Mesenchymal stem cell (in vitro differentiated cells and primary cell): Measurements from ENCODE around the gene SERINC5.

Experiments
- DNase-seq: peaks from one replicate; pipeline ENCODE4 v3.0.0-alpha.2; 2013
- H2AFZ ChIP-seq: one replicate; pipeline ENCODE4 v1.6.1; 2013; ENCODE audit warnings: low read depth, mild to moderate bottlenecking, control low read depth, inconsistent platforms, low read length, moderate library complexity
- H2AK5ac ChIP-seq: 2 replicates; pipeline ENCODE4 v1.6.1; 2013; ENCODE audit warnings: low read length, moderate library complexity, mild to moderate bottlenecking, inconsistent platforms; ENCODE audit not compliant: severe bottlenecking
- H2BK120ac ChIP-seq: one replicate; pipeline ENCODE4 v1.6.1; 2013; ENCODE audit warnings: low read depth, mild to moderate bottlenecking, inconsistent platforms, low read length, moderate library complexity
- H2BK12ac ChIP-seq, 2 experiments: one replicate each; pipeline ENCODE4 v1.6.1; 2013; ENCODE audit warnings: inconsistent platforms in 2 of 2, low read length in 2 of 2, mild to moderate bottlenecking in 2 of 2, moderate library complexity in 2 of 2, control low read depth in 1 of 2
- H2BK15ac ChIP-seq: one replicate; pipeline ENCODE4 v1.6.1; 2013; ENCODE audit warnings: mild to moderate bottlenecking, low read depth, inconsistent platforms; ENCODE audit not compliant: poor library complexity, severe bottlenecking
- H2BK5ac ChIP-seq: 2 replicates; pipeline ENCODE4 v1.6.1; 2013; ENCODE audit warnings: low read depth, mild to moderate bottlenecking, low read length, control low read depth, inconsistent platforms; ENCODE audit not compliant: poor library complexity, severe bottlenecking
- H3K14ac ChIP-seq, 2 experiments: one replicate each; pipeline ENCODE4 v1.6.1; 2013; ENCODE audit warnings: inconsistent platforms in 2 of 2, low read length in 2 of 2, control low read depth in 1 of 2, mild to moderate bottlenecking in 1 of 2, moderate library complexity in 1 of 2
- H3K18ac ChIP-seq, 2 experiments: one replicate each; pipeline ENCODE4 v1.6.1; 2013; ENCODE audit warnings: inconsistent platforms in 2 of 2, low read length in 2 of 2, control low read depth in 1 of 2, low read depth in 1 of 2, mild to moderate bottlenecking in 1 of 2
- H3K23ac ChIP-seq, 2 experiments: one replicate each; pipeline ENCODE4 v1.6.1; 2013; ENCODE audit warnings: inconsistent platforms in 2 of 2, low read length in 2 of 2, mild to moderate bottlenecking in 2 of 2, moderate library complexity in 2 of 2, control low read depth in 1 of 2
- H3K27ac ChIP-seq: 2 replicates; pipeline ENCODE4 v1.5.1; 2013; ENCODE audit warnings: mild to moderate bottlenecking, moderate library complexity, low read length, control low read depth, inconsistent platforms; ENCODE audit not compliant: poor library complexity, severe bottlenecking
- H3K27me3 ChIP-seq, 2 experiments: 2 replicates each; pipeline versions ENCODE4 v1.6.1 to v1.7.0; 2013; ENCODE audit warnings: low read length in 2 of 2, mild to moderate bottlenecking in 2 of 2, moderate library complexity in 2 of 2, control low read depth in 1 of 2, inconsistent platforms in 1 of 2; ENCODE audit not compliant: control insufficient read depth in 1 of 2, insufficient read depth in 1 of 2
- H3K36me3 ChIP-seq, 2 experiments: 2 replicates each; pipeline versions ENCODE4 v1.6.1 to v1.7.0; 2013; ENCODE audit warnings: low read length in 2 of 2, control low read depth in 1 of 2, inconsistent platforms in 1 of 2, low read depth in 1 of 2, mild to moderate bottlenecking in 1 of 2; ENCODE audit not compliant: insufficient read depth in 2 of 2, control insufficient read depth in 1 of 2
- H3K4ac ChIP-seq, 2 experiments: one replicate each; pipeline ENCODE4 v1.6.1; 2013; ENCODE audit warnings: inconsistent platforms in 2 of 2, low read length in 2 of 2, mild to moderate bottlenecking in 2 of 2, moderate library complexity in 2 of 2, control low read depth in 1 of 2, low read depth in 1 of 2
- H3K4me1 ChIP-seq: 2 replicates; pipeline ENCODE4 v1.6.1; 2013; ENCODE audit warnings: low read depth, low read length, control low read depth; ENCODE audit not compliant: control insufficient read depth, insufficient read depth
- H3K4me2 ChIP-seq: 2 replicates; pipeline ENCODE4 v1.6.1; 2013; ENCODE audit warnings: low read length, mild to moderate bottlenecking, inconsistent platforms; ENCODE audit not compliant: poor library complexity, severe bottlenecking
- H3K4me3 ChIP-seq, 2 experiments: 2 replicates each; pipeline versions ENCODE4 v1.5.1 to v1.7.0; 2013; ENCODE audit warnings: low read length in 2 of 2, mild to moderate bottlenecking in 2 of 2, control low read depth in 1 of 2, low read depth in 1 of 2; ENCODE audit not compliant: insufficient read depth in 1 of 2
- H3K79me1 ChIP-seq: replicated peaks from 2 replicates; pipeline ENCODE4 v1.6.1; 2013; ENCODE audit warnings: mild to moderate bottlenecking, control low read depth, low read length, inconsistent platforms; ENCODE audit not compliant: poor library complexity, severe bottlenecking
- H3K9ac ChIP-seq: 2 replicates; pipeline ENCODE4 v1.7.0; 2013; ENCODE audit warnings: mild to moderate bottlenecking, low read length, moderate library complexity
- H3K9me3 ChIP-seq: 2 replicates; pipeline ENCODE4 v1.7.0; 2013; ENCODE audit warnings: mild to moderate bottlenecking, low read length; ENCODE audit not compliant: control insufficient read depth
- H4K8ac ChIP-seq: one replicate; pipeline ENCODE4 v1.6.1; 2013; ENCODE audit warnings: inconsistent platforms, mild to moderate bottlenecking, low read length, moderate library complexity
- H4K91ac ChIP-seq: one replicate; pipeline ENCODE4 v1.6.1; 2013; ENCODE audit warnings: mild to moderate bottlenecking, low read length, inconsistent platforms
- WGBS: methylation state at CpG from one replicate; pipeline ENCODE4 v1.1.7; 2013; ENCODE audit warnings: mixed read lengths; 5-methylcytosine and 5-hydroxymethylcytosine counted together

SERINC5 gene

DNA sequence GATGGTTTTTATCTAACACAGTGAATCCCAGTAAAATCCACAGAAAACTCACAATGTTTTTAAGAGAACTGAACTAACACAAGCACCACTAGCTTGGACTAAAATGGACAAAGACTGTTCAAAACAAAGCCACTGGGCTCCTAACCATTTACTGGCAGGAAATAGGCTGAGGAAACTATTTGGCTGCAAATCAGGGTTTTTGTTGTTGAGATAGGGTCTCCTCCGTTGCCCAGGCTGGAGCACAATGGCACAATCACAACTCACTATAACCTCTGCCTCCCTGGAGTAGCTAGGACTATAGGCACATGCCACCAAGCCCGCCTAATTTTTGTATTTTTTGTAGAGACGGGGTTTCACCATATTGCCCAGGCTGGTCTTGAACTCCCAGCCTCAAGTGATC is 121.0 kb downstream of the SERINC5 start:
- Histone ChIP-seq H2BK15ac (no peak overlapping the region), H3K4me1 (peaks cover 2% of the 10 kb centered on the region), H3K9me3 (no peaks in the 10 kb centered on the region), H2AK5ac (no peak overlapping the region), H2BK120ac (no peak overlapping the region), H2BK5ac (no peak overlapping the region), H3K27me3 (no peaks in the 10 kb centered on the region), H3K23ac (no peak overlapping the region), H3K36me3 (no peaks in the 10 kb centered on the region), H2BK12ac (no peak overlapping the region), H3K4me3 (no peak overlapping the region), H3K79me1 (no peaks in the 10 kb centered on the region), H3K27ac (no peak overlapping the region), H4K8ac (no peak overlapping the region), H4K91ac (no peak overlapping the region), H2AFZ (no peak overlapping the region), H3K18ac (peak overlapping the region in 1 of 2 experiments; percentile 26), H3K14ac (no peak overlapping the region), H3K4me2 (no peak overlapping the region), H3K9ac (no peak overlapping the region), H3K4ac (no peak overlapping the region)
- 87% methylated on average over 3 of the region's 3 CpGs for WGBS
- DNase-seq = no peak

DNA sequence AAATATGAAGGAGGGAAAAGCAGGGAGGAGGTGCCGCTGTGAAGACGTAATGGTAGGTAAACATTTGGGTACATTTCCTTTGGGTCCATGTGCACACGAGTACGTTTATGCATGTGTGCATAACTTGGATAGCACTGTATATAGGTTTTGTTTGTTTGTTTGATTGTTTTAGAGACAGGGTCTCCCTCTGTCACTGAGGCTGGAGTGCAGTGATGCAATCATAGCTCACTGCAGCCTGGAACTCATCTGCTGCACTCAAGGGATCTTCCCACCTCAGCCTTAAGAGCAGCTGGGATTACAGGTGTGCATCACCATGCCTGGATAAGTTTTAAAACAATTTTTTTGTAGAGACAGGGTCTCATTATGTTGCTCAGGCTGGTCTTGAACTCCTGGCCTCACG is 126.7 kb downstream of the SERINC5 start:
- 79% methylated on average over 5 of the region's 5 CpGs for WGBS
- no peaks in the 10 kb centered on the region for H3K79me1 ChIP-seq
- no peak overlapping the region for H3K18ac ChIP-seq
- peaks cover 3% of the 10 kb centered on the region for H3K4me1 ChIP-seq
- no peak overlapping the region for H4K8ac ChIP-seq
- no peak overlapping the region for H2BK12ac ChIP-seq
- no peak overlapping the region for H3K27ac ChIP-seq
- no peak overlapping the region for H4K91ac ChIP-seq
- no peaks in the 10 kb centered on the region for H3K27me3 ChIP-seq
- no peak overlapping the region for H2AFZ ChIP-seq
- no peak overlapping the region for H3K4ac ChIP-seq
- no peak overlapping the region for H2AK5ac ChIP-seq
- H3K9ac ChIP-seq = no peak overlapping the region
- H3K36me3 ChIP-seq = no peaks in the 10 kb centered on the region
- no peak overlapping the region for H2BK120ac ChIP-seq
- H2BK5ac ChIP-seq = no peak overlapping the region
- H3K4me2 ChIP-seq = no peak overlapping the region
- no peaks in the 10 kb centered on the region for H3K9me3 ChIP-seq
- no peak overlapping the region for H2BK15ac ChIP-seq
- no peak for DNase-seq
- H3K23ac ChIP-seq = no peak overlapping the region
- no peak overlapping the region for H3K14ac ChIP-seq
- H3K4me3 ChIP-seq = no peak overlapping the region

DNA sequence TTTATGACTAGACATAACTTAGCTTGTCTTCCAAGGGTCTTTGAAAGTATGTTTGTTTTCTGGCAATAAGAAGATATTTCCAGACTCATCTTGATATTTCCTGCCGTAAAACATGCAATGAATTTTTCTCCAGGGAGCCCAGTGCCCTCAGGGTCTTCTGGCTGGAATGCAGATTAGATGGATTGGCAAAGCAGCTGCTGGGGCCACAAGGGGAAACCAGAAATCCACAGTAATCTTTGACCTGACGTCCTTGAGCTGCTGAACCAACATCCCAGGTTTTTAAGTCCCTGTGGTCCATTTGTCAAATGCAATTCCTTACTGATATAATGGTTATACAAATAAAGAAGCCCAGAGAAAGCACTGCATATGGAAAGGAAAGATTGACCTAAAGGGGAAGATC is 127.7 kb downstream of the SERINC5 start:
- H3K36me3 ChIP-seq = no peaks in the 10 kb centered on the region
- H3K4me3 ChIP-seq = no peak overlapping the region
- H2AFZ ChIP-seq = no peak overlapping the region
- no peaks in the 10 kb centered on the region for H3K9me3 ChIP-seq
- H4K8ac ChIP-seq = no peak overlapping the region
- no peak overlapping the region for H3K27ac ChIP-seq
- no peak overlapping the region for H3K9ac ChIP-seq
- no peak overlapping the region for H2BK120ac ChIP-seq
- no peaks in the 10 kb centered on the region for H3K79me1 ChIP-seq
- no peaks in the 10 kb centered on the region for H3K27me3 ChIP-seq
- H3K4ac ChIP-seq = no peak overlapping the region
- H3K4me1 ChIP-seq = peaks cover 3% of the 10 kb centered on the region
- no peak overlapping the region for H2AK5ac ChIP-seq
- H3K23ac ChIP-seq = no peak overlapping the region
- no peak overlapping the region for H3K18ac ChIP-seq
- no peak overlapping the region for H3K14ac ChIP-seq
- WGBS = 10% methylated on average over 1 of the region's 2 CpGs
- no peak overlapping the region for H2BK5ac ChIP-seq
- H2BK12ac ChIP-seq = no peak overlapping the region
- peak; percentile 21 for DNase-seq
- H2BK15ac ChIP-seq = no peak overlapping the region
- H3K4me2 ChIP-seq = no peak overlapping the region
- no peak overlapping the region for H4K91ac ChIP-seq

DNA sequence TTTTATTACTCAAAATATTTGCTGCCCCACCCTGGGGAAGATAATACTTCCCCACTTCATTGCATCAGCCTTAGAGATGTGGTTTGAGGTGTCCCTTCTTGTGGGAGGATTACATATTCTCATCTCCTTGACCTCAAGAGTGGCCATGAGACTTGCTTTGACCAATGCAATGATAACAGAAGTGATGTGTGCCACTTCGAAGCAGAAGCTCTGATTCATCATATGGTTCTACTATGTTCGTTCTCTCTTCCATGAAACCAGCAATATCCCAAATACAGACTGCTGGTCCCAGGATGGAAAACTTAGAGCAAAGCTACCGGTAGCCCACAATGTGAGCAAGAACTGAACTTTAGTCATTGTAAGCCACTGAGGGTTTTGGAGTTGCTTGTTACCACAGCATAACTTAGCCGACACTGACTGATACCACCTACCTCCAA is 128.7 kb downstream of the SERINC5 start:
- Histone ChIP-seq H3K18ac (no peak overlapping the region), H4K8ac (no peak overlapping the region), H3K4me3 (no peak overlapping the region), H3K4me2 (no peak overlapping the region), H2BK120ac (no peak overlapping the region), H3K4me1 (peaks cover 3% of the 10 kb centered on the region), H3K9me3 (no peaks in the 10 kb centered on the region), H3K27me3 (no peaks in the 10 kb centered on the region), H2BK12ac (no peak overlapping the region), H2AFZ (no peak overlapping the region), H4K91ac (no peak overlapping the region), H2BK15ac (no peak overlapping the region), H3K27ac (no peak overlapping the region), H2BK5ac (no peak overlapping the region), H3K4ac (no peak overlapping the region), H3K23ac (no peak overlapping the region), H3K14ac (no peak overlapping the region), H3K79me1 (no peaks in the 10 kb centered on the region), H3K36me3 (no peaks in the 10 kb centered on the region), H3K9ac (no peak overlapping the region), H2AK5ac (no peak overlapping the region)
- no peak for DNase-seq
- WGBS = 88% methylated on average over 3 of the region's 4 CpGs
